GM18873 (cell line): Measurements from ENCODE around the gene AIRE.

Experiments
- ATAC-seq: cut with Tn5 transposase; IDR thresholded peaks from one replicate; pipeline ENCODE4 v1.9.1; 2021; ENCODE audit warnings: mild to moderate bottlenecking, moderate library complexity, moderate number of reproducible peaks; ENCODE audit not compliant: unreplicated experiment, low FRiP score

The AIRE gene

GRCh38 chr21:44303490-44303981 lies 17.9 kb downstream of the AIRE start:
- ATAC-seq: no peak

GRCh38 chr21:44304011-44304616 lies 18.4 kb downstream of the AIRE start:
- ATAC-seq: no peak

- no peak for ATAC-seq
Measured at GRCh38 chr21:44304877-44305293, 19.2 kb downstream of the AIRE start.

GRCh38 chr21:44305691-44306090 lies 20.0 kb downstream of the AIRE start:
- no peak for ATAC-seq

- ATAC-seq: no peak
Measured at GRCh38 chr21:44306936-44307704, 21.4 kb downstream of the AIRE start.

- no peak for ATAC-seq
Measured at GRCh38 chr21:44310628-44311507, 25.2 kb downstream of the AIRE start.

- ATAC-seq: no peak
Measured at GRCh38 chr21:44312089-44312488, 26.4 kb downstream of the AIRE start.

- ATAC-seq: no peak
Measured at GRCh38 chr21:44312716-44313115, 27.0 kb downstream of the AIRE start.

- no peak for ATAC-seq
Measured at GRCh38 chr21:44313451-44313850, 27.8 kb downstream of the AIRE start.

- no peak for ATAC-seq
Measured at GRCh38 chr21:44314128-44314527, 28.5 kb downstream of the AIRE start.

GRCh38 chr21:44314561-44314960 lies 28.9 kb downstream of the AIRE start:
- no peak for ATAC-seq

GRCh38 chr21:44315691-44316203 lies 30.1 kb downstream of the AIRE start:
- no peak for ATAC-seq

- no peak for ATAC-seq
Measured at GRCh38 chr21:44316277-44316900, 30.7 kb downstream of the AIRE start.

GRCh38 chr21:44317241-44317782 lies 31.6 kb downstream of the AIRE start:
- no peak for ATAC-seq

- no peak for ATAC-seq
Measured at GRCh38 chr21:44317871-44318270, 32.2 kb downstream of the AIRE start.

GRCh38 chr21:44318489-44319285 lies 33.0 kb downstream of the AIRE start:
- ATAC-seq: no peak

GRCh38 chr21:44319407-44320065 lies 33.9 kb downstream of the AIRE start:
- ATAC-seq: no peak

GRCh38 chr21:44320847-44321246 lies 35.2 kb downstream of the AIRE start:
- ATAC-seq: no peak
